ENCODE data around the gene NTN1.
A peak's percentile ranks its signal among the peaks of the same experiment; 100 is the strongest.

Gene NTN1

DNA sequence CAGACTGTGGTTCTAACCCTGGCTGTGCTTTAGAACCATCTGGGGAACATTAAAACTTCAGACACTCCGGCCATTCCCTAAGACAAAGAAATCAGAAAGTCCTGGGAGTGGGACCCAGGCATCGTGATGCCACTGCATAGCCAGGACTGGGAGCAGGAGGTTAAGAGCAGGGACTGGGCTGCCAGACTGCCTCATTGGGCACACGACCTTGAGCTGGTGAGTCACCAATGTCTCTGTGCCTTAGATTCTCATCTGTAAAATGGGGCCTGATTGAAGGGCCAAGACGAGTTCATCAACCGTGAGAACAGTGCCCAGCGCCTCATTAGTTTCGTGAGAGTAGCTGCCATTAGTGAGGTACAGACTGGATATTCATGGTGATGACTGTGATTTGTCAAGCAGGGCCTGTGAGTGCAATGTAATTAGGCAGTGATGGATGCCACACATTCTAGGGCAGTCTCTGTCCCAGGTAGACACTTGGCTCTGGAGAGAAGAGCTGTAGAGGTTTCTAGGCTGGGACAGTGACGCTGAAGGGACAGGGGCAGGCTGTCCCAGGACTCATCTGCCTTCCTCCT lies 196.8 kb downstream of the NTN1 start:
- no peak for DNase-seq (ENCODE audit: low read depth)

DNA sequence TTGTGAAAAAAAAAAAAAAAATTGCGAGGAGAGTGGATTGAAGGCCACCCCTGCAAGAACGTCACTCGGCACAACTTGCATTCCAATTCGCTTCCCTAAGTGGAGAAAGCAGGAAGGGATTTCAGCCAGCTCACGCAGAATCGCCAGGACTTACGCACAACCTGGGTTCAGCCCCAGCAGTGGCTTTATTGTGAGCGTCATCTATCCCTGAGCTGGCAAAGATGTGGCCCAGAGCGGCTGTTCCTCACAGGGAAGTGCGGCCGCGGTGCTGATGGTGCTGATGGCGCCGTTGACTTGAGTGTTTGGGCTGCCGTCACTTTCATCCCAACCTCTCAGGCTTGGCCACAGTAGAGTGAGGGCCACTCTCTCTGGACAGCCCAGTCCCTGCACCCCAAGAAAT lies 197.6 kb downstream of the NTN1 start:
- no peak for DNase-seq (ENCODE audit: low read depth)

DNA sequence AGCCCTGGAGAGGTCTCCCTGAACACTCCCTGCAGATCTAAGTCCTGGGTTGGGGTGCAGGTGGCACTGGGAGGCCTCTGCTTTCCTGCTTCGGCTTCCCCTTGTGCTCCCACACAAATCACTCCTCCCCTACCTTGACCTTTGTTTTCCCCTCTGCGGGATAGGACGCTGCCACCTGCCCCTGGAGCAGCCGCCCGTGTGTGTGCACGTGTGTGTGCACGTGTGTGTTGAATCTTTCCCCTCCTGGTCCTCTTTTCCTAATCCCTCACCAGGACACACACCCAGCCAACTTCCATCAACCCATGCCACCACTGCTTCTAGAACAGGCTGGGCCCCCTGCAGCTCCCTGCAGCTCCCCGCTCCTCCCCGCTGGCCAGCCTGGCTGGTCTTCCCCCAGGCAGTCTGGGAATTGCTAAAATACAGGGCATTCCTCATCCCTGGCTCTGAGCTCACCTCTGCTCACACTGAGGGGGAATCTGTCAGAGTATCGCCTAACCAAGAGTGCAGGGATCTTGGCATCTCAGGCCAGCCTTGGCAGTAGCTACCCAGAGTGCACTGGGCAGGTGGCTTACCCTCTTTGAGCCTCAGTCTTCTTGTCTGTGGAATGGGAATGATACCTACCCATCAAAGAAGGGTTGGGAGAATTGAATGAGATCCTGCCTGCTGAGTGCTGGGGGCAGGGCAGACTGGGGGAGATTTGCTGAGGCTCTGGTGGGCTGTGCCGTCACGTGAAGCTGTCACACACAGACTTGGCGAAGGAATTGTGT lies 198.5 kb downstream of the NTN1 start:
- no peak for DNase-seq (ENCODE audit: low read depth)

DNA sequence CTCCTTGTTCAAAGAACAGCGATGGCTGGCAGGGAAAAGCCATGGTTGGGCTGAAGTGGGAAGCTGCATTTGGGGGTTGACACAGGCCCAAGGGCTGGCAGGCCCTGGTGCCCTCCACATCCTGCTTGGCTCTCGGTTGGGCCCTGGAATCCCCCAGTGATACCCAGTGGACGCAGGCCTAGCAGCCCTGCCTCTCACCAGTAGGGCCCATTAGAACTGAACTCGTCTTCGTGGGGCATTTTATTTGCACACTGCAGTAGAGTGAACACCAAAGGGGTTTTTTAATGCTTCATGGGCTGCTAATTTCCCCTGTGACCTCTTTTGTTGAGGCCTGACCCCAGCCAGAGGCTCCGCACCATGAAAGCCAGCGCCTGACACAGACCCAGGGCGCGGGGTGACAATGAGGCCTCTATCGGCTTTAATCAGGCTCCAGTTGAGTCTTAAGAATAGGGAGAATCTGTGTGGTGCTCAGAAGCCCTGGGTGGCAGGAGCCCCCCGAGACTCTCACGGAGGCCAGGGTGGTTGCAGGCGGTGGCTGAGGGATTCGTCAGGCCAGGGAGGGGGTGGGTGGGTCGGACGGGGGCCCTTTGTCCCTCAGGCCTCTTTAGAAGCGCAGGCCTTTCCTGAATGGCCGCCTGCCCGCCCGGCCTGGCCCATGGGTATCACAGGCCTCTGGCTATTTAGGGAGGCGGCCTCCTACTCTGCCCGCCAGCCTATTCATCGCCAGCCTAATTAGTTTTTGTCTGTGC lies 199.3 kb downstream of the NTN1 start:
- DNase-seq (ENCODE audit: low read depth), result no peak

DNA sequence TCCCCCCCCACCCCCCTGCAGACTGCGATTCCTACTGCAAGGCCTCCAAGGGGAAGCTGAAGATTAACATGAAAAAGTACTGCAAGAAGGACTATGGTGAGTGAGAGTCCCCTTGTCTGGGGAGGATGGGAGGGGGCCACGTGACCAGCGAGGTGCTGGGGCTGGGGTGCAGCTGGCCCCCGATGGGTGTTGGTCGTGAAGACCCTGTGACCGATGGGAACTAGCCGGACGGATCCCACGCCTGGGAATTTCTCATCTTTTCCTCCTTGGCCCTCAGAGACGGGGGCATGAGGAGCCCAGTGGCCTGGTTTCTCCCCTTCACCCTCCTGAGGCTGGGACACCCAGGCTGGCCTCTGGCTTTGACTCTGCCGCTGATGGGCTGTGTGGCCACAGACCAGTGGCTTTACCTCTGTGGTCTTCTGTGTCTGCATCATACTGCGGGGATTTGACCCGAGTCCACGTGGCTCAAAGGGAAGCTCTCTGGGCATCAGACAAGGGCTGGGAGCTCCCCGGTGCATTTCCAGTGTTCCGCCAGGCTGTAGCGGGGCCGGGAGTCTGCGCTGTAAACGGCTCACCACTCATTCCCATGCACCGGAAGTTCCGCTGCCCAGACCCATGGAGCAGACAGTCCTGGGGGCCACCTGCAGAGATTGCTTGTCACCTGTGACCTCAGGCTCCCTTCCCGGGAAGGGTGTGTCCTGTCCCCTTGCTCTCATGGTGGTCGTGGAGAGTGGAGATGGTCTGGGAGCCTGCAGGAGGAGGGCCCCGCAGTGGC lies 200.0 kb downstream of the NTN1 start:
- DNase-seq (ENCODE audit: low read depth), result no peak

DNA sequence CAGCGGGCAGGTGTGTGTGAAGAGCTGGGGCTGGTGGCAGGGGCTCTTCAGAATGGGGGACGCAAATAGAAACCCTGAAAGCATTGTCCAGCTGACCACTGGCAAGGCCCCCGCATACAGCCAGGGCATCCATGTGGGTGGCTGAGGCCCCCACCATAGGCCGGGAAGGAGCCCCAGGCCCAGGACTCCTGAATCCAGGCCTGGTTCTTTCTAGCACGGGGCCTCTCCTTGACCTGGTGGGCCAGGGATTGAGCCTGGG lies 200.5 kb downstream of the NTN1 start:
- no peak for DNase-seq (ENCODE audit: low read depth)

DNA sequence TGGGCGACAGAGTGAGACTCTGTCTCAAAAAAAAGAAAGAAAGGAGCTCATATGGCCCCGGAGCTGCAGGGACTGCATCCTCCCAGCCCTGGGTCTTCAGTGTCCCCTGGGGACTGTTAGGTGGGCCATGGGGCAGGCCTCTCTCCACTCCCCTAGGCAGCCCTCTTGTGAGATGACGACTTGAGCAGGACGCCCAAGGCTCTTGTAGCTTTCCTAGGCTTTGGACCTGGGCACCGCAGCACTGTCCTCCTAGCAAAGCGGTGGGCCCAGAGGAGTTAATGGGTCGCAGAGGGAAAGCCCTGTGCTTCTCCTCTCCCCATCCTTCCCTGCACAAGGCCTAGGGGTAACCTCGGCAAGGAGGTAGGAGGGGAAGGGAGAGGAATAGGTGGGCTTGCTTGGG lies 202.2 kb downstream of the NTN1 start:
- DNase-seq (ENCODE audit: low read depth), result no peak

DNA sequence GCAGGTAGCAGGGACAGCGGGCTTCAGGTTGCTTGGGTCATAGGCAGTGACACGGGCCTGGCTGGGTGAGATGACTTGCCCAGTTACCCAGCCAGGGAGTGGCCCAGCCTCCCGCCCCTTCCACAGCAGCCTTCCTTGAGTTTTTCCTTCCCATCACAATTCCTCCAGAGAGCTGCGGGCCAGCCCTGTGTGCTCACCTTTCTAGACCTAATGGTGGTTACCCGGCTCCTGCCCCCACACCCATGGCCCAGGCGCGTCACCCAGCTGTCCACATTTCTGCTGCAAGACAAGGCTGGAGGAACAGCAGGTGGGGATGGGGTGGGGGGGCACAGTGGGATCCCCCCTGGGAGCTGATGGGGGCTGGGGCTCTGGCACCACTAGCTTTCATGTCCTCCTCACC lies 203.2 kb downstream of the NTN1 start:
- DNase-seq (ENCODE audit: low read depth), result no peak

DNA sequence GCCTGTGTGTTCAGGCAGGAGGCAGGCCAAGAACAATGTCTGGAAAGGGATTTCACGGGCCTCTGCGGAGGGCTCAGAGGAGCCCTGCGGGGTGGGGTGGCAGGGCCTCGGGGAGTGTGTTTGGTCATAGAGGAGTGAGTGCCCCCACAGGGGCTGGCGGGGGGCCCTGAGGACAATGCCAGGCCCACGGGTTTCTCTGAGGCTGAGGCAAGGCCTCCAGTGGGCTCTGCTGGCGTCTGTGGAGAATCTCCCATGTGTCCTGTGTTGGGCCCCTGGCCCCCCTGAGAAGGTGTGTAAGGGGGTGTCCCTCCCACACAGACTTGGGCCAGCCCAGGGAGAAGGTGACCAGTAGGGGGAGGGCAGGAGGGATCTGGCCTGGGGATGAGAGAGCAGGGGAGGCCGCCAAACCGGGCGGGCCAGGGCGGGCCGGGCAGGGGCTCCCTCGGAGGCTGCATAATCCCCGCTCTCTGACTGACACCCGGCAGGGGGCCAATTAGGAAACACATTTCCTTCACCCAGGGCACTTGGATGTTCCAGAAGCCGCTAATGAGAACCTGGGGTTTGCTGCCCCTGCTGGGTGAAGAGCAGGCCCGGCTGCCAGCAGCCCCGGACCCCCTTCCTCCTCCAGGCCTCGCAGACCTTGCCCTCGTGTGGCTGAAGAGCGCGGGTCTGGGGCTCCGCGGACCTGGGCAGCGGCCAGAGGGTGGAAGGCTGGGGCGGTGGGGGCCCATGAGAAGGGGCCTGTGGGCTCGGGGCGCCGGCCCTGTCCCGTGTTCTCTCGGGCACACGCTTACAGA lies 204.2 kb downstream of the NTN1 start:
- DNase-seq (ENCODE audit: low read depth), result no peak

DNA sequence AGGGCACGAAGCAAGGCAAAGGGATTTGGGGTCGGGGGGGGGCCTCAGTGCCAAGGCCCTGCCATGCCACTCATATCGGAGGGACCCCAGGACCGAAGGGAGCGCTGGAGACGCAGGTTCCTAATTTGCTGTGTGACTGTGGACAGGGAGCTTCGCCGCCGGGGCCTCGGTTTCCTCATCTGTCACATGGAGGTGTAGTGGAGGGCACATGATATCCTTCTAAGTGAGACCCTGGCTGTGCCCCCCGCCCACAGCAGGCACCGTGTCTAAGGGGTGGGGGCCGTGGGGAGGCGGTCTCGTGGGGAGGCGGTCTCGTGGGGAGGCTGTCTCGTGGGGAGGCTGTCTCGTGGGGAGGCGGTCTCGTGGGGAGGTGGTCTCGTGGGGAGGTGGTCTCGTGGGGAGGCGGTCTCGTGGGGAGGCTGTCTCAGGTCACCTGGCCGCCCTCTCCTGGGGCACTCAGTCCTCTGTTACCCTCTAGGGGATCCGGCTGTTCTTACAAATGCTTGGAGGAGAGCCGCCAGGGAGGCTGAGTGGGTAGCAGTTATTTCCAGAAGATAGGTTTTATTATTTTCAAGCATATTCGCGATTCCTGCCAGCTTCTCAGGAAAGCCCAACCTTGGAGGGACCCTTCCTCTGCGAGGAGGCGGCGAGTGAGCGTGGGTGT lies 205.0 kb downstream of the NTN1 start:
- DNase-seq (ENCODE audit: low read depth), result no peak

DNA sequence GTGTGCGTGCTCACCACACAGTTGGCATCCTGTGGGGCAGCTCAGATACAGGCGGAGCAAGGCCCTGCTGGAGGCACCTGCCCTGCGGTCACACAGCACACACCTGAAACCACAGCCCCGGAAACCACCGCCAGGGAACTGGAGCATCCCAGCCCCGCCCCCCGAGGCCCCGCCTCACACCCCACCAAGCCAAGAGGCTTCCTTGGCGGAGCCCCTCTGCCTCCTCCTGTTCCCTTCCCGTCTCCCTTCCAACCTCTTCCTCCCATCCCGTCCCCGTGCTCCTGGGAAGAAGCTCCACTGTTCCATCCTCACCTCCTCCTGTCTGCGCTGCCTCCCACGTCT lies 205.5 kb downstream of the NTN1 start:
- no peak for DNase-seq (ENCODE audit: low read depth)

DNA sequence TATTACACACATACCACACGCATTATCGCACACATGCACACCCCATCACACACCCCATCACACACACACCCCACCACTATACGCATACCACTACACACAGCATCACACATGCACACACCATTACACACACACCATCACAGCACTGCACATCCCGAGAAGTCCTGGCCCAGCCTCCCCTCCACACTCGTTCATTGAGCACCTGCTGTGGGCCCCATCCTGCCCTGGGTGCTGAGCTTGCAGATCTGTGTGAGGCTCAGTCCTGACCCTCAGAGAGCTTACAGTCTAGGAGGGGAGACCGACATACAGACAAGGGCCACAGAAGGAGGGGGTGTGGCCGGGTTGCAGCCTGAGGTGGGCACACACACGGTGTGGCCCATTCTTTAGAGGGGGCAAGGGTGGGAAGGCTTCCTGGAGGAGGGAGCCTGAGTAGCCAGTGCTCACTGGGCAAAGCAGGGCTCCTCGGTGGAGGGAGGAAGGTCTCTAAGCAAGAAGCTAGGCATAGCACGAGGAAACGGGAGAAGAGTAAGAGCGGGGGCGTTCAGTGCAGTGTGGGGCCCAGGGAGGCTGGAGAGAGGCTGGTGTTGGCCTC lies 206.6 kb downstream of the NTN1 start:
- DNase-seq (ENCODE audit: low read depth), result no peak

DNA sequence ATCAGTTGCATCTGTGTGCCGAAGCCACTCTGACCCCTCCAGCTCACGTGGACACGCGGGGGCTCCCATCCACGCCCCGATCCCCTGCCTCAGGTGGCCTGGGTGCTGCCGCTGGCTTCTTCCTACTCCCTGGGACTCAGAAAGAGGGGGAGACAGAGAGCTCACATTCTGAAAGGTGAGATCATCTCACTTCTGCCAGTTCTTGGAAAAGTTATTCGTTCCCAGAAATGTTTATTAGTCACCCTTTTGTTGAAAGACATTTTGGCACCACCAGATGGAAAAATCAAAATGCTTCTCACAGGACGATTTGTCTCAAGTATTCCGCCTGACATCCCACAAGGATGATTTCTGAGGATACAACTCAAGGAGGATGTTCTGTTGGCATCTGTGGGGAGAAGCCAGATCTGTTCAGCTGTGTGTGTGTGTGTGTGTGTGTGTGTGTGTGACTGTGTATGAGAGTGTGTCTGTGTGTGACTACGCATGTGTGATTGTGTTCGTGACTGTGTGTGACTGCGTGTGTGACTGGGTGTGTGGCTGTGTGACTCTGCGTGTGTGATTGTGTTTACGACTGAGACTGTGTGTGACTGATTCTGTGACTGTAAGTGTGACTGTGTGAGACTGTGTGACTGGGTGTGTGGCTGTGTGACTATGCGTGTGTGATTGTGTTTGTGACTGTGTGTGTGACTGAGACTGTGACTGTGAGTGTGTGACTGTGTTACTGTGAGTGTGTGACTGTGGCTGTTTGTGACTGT lies 207.3 kb downstream of the NTN1 start:
- DNase-seq (ENCODE audit: low read depth), result peak; percentile 96

DNA sequence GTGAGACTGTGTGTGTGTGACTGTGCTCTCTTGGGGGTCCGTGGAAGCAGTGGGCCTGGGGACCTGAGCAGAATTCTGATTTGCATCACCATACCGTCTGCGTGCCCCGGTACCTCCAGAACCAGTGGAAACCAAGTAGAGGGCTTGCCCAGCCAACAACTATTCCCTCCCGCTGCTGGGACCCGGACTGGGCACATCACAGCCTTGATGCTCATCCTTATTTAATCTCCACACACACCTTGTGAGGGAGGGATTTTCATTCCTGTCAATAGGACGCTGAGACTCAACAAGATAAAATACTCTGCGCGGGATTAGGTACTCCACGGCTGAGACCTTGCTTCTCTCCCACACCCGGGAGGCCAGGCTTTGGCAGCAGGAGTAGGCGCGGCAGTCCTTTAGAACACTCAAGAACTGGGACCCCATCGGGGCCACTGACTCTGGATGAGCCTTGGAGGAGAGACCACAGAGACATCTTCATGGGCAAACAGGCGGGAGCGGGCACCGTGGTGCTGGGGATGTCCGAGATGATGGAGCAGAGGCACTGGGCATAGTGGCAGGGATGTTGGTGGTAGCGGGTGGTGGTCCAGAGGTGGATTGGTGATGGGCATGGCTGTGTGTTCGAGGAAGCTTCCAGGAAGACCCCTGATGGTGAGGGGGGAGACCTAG lies 208.0 kb downstream of the NTN1 start:
- DNase-seq (ENCODE audit: low read depth), result no peak

DNA sequence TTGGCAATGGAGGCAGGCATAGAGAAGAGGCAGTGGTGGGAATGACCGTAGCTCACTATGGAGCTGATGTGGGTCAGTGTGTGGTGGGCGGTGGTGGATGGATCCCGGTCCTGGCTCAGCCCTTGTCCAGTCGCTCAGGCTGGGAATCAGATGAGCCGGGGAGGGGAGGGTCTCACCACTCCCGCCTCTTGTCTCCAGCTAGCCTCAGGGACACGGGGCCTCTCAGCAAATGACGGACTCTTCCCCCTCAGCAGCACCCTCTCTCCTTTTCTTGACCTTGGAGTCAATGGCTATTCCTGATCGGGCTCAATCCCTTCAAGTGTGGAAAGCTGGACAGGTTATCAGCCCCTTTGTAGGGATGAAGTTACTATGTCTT lies 208.5 kb downstream of the NTN1 start:
- no peak for DNase-seq (ENCODE audit: low read depth)

DNA sequence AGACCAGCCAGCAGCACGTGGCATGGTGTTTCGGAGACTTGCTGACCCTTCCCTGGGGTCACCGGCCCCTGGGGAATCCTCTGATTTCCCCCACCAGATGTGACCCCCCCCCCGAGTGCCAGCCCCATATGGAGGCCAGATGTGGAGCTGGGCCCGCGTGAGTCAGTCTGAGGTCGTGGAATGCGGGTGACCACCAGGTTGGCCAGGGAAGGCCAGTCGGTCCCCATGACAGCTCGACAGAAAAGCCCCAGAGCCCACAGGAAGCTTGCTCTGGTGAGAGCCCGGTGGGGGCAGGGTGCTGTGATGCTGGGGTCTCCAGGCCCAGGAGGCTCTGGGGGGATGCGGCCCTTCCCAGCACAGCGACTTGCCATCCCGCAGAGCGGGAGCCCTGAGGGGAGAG lies 209.0 kb downstream of the NTN1 start:
- DNase-seq (ENCODE audit: low read depth), result peak; percentile 85

DNA sequence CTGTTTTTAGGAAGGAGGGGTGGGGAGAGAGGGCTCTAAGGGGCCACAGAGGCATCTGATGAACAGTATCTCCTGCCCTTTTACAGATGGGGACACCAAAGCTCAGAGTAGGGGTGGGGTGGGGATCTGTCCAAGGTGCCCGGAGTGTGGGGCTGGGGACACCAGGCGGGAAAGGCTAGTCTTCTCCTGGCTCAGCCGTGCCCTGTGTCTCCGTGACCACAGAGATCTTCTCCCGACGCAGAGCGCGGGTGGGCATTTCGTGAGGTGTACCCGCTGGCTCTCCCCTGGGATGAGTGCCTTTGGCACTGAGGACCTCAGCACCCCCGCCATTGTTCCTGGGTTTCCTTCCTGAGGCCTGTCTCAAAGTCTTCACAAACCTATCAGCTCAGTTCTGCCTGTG lies 209.6 kb downstream of the NTN1 start:
- no peak for DNase-seq (ENCODE audit: low read depth)

DNA sequence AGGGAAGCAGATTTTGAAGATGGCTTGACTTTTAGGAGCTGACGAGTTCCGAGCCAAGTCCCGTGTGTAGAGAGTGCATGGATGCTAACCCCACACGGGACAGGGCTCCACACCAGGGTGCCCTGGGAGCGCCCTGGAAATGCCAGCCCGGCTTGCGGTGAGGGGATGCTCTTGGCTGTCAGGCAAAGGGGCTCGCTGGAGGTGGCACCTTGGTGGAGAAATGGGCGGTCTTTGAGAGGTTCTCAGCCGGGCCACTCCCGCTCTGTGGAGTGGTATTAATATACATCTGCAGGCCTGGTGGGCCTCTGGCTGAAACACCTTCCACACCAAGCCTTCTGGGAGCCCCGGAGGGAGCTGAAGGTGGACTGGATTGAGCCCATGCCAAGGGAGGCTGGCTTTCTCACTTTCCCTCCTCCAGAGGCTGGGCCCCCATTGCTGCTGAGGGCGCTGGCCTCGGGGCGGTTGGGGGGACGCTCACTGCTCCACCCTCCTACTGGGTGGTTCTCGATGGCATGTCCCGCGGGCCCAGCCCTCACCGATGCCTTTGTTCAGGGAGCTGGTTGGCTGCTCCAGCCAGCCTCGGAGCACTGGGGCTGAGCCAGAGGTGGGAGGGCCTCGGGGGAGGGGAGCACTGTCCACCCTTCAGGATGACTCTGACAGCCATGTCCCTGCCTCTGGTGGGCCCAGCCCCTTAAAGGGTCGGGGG lies 210.3 kb downstream of the NTN1 start:
- DNase-seq (ENCODE audit: low read depth), result no peak

DNA sequence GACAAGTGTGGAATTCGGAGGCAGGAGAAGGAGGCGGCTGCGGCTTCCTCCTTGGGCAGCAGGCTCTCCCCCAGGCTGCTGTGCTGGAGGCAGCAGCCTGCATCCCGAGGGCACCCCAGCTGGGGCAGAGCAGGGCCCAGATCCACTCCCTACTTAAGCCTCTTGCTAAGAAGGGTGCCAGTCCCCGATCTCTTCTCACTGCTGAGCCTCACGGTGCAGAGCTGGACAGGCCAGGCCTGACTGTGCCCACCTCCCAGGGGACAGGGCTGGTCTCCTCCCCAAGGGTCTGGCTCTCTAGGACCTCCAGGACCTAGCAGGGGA lies 210.8 kb downstream of the NTN1 start:
- DNase-seq (ENCODE audit: low read depth), result no peak

Measured in fibroblast of gingiva (primary cell).